HG03025 (cell line): ENCODE results near the gene MYH9.

Experiments used
- ATAC-seq: cut with Tn5 transposase; IDR thresholded peaks from one replicate; pipeline ENCODE4 v1.9.1; 2021; ENCODE audit warnings: mild to moderate bottlenecking, moderate library complexity; ENCODE audit not compliant: unreplicated experiment, low FRiP score

MYH9 gene

DNA sequence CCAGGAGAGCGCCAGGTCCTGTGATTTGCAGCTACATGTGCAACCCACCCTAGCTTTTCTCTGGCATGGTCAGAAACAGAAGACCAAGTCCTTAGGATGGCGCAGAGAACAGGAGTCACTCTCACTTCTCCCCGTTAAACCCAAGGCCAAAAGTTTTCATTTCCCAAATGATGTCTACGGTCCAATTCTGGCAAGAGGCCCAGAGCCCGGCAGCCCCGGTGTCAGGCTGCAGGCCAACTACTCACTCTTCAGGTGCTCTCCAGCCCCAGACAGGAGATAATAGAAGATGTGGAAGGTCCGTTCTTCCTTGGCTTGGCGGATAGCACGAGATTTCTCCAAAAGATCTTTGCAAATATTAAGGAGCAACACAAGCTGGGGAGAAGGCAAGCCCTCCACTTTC, 67.2 kb downstream of the MYH9 start:
- no peak for ATAC-seq

DNA sequence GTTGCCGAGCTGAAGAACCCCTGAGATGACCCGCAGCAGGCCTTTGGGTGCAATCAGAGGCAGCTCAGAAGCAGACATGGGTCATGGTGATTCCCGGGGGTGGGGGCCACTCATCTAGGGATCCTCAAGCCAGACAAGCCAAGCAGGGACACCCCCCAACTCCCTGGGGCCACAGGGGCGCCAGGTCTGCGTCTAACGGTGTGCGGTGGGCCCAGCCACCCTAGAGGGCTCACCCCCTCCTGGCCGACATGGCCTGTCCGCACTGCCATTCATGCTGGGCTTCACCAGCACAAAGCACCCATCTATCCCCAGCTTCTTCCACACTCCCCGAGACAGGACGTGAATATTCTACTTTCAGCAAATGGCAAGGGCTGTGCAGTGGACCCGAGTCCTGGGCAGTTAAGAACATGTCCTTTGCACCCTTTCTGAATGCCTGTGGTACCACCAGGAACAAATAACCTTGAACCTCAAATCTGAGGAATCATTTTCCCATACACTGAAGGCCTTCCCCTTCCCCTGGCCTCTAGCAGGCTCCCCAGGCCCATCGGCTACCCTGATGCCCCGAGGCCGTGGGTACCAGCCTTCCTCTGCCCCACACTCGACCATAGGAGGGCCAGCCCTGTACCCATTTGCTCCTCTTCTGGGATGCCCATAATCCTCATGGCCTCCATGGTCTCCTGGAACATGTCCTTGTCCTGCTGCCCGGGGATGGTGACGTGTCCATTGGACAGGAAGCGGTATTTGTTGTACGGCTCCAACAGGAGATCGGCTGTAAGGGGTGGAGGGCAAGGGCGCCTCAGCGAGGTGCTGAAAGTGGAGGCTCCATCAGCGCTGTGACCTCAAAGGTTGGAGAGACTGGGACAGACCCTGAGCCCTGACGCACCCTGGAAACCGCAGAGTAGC, 67.9 kb downstream of the MYH9 start:
- ATAC-seq = no peak

DNA sequence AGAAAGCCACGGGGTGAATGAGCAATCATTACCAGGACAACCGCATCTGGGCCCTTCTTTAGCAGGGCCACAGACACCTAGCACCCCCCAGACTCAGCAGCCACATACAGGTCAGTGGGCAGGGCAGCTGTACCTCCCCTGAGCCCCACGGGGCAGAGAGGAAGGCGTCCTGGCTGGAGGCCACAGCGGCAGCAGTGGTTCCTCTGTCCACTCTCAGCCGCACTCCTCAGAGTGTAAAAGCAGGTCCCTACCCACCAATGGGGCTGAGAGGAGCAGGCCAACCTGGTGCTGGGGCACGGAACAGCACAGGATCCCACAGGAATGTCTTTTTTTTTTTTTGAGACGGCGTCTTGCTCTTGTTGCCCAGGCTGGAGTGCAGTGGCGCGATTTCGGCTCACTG, 69.3 kb downstream of the MYH9 start:
- ATAC-seq = no peak

DNA sequence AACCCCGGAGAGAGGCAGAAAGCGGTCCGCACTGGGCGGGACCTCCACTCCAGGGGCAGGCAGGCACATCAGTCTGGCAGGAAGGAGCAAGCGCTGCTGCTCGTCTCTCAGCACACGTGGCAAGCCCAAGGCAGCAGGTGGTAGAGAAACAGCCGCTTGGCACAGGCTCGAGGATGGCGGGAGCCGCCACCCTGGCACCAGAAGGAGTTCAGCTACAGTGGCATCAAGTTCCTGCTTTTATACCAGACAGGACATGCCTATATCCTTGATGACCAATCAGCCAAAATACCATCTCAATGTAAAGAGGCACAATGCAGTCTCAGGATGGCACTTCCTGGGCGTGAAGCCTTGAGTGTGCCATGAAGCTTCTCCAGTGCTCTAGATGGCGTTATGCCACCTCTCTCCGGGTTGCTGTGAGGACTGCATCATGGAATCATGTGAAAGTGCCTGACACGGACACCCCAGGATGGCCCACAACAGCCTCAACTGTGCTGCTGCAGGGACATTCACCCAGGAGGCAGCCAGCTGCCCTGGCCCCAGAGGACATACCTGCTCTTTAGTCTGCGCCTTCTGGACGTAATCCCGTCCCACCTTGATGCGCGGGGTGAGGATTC, 70.0 kb downstream of the MYH9 start:
- no peak for ATAC-seq

DNA sequence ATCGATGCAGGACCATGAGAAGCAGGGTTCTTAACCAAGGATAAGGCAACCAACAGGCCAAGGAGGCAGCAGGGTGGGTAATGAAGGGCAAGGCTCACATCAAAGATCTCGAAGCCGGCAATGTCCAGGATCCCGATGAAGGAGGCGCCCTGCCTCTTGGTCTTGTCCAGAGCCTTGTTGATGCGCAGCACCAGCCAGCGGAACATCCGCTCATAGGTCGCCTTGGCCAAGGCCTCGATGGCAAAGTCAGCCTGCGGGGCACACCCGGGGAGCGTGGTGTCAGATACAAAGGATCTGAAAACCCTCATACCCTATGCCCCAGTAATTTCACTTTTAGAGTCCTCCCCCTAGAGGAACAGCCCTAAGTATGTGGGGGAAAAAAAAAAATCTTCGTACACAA, 71.3 kb downstream of the MYH9 start:
- ATAC-seq = no peak

DNA sequence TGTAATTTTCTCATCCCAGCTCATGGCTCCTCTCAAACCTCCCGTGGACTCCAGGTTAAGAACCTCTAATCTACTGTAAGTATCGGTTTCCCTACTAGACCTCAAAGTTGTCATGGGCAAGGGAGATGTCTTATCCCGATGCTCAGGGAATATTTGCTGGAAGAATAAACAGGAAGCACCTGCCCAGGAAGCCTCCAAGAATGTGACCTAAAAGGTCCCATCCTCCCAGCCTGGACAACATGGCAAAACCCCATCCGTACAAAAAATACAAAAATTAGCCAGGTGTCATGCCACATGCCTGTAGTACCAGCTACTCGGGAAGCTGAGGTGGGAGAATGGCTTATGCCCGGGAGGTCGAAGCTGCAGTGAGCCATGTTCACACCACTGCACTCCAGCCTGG, 72.4 kb downstream of the MYH9 start:
- no peak for ATAC-seq

DNA sequence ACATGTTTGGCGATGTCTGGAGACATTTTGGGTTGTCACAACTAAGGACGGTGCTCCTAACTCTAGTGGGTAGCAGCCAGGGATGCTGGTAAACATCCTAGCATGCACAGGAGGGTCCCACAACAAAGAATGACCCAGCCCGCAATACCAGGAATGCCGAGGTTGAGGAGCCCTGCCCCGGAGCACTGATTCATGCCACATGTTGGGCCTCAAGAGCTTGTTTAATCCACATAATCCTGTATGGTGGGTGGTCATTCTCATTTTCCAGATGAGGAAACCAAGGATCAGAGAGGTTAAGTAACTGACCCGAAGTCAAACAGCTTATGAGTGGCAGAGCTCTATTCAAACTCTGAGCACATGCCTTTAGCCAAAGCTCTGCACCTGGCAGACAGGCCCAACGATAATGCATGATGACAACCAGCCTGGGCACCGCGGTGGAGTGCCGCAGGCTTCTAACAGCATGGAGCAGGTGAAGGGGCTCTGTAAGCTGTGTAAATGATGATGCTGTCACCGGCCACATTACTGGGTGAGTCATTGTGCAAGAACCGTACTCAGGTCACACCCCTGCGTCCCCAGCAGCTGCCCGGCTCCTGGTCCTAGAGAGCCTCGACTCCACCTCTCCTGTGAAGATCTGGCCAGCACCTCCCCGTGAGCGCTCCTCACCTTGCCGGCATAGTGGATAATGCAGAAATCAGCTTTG, 76.2 kb downstream of the MYH9 start:
- ATAC-seq = no peak

DNA sequence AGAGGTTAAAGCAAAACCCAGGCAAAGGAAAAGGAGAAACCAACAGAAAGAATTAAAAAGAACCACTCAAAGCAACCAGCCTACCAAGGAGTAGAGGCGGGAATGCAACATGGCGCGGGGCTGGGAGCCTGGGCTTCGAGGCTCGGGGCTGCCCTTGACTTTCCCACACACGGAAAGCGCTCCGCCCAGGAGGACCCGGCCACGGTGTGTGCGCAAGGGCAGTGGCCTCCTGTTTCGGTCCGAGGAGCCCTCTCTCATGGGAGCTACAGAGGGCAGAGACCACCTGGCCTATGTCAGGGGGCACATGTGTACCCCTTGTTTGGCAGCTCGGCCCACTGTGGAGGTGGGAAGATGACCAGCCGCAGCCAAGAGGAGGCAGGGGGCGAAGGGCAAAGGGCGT, 78.9 kb downstream of the MYH9 start:
- ATAC-seq = no peak

DNA sequence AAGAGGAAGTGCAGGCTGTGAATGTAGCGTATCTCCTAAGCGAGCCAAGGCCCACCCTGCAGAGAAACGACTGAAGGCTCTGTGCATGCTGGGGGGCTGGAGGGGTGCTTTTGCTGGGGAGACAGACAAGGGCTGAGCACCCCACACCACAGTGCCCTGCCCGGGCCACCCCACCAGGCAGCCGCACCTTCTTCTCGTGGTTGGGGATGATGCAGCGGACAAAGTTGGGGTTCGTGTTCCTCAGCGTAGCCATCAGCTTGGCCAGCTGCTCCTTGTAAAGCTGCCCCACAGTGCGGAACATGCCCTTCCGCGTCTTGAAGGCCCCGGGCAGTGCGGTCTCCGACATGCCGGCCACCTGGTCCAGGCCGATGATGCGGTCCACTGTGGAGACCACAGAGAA, 81.5 kb downstream of the MYH9 start:
- no peak for ATAC-seq

DNA sequence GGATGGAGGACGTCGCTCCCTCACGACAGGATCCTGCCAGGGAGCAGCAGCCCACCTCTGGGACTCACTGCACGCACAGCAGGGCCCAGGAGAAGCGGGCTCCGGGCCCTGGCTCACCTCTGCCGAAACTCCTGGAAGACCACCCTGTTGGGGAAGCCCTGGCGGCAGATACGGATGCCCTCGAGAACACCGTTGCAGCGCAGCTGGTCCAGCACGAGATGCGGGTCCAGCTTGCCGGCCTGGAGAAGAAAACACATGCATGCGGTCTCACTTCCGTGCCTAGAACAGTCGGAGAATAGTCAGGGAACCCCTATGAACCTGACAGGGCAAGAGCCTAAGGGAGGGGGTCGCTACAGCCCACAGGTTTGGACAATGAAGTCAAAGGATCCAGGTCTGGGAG, 82.0 kb downstream of the MYH9 start:
- no peak for ATAC-seq

DNA sequence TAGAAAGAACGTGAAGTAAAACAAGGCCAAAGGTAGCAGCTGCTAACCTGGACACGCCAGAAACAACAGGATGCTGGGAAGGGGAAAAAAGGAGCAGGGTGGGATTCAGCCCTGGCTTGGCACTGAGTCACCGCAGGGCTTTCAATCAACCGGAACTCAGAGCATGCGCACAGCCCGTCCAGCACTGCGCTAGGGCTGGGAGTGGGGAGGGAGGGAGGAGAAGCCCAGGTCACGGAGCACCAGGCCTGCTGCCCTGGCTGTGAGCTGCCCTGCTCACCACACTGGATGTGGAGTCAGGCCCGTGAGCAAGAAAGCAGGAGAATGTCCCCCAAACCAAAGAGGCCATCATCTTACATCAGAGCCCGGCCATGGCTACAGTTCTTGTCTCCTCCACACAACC, 83.3 kb downstream of the MYH9 start:
- no peak for ATAC-seq

DNA sequence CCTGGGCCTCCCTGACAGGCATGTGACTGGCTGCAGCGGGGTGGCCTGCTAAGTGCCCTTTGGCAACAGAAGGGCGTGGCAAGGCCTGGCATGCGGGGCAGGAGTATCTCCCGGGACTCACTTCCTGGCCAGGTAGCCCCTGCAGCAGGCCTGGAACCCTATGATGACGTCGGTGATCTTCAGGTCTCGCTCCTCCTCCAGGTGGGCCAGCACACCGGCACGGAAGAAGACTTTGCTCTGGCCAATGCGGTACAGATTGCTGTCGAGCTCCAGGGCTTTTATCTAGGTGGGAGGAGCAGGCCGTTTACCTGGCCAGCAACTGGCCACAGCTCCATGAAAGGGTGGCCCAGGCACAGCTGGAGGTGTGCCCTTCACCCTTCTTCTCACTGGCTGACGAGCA, 83.9 kb downstream of the MYH9 start:
- no peak for ATAC-seq

DNA sequence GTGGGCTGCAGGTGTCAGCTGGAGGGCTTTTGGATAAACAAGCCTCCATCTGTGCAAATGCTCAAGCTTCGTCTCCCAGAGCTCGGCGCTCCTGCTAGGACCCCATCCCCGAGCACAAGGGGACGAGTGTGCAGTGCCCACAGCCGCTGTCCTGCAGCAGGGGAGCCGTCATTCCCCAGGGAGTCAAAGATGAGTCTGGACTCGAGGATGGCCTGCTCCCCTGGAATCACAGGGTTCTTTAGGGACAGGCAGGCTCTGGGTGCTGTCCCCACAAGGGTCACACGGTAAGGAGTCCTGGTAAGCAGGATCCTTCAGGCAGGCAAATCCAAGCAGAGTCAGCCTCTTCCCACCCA, 84.7 kb downstream of the MYH9 start:
- no peak for ATAC-seq

DNA sequence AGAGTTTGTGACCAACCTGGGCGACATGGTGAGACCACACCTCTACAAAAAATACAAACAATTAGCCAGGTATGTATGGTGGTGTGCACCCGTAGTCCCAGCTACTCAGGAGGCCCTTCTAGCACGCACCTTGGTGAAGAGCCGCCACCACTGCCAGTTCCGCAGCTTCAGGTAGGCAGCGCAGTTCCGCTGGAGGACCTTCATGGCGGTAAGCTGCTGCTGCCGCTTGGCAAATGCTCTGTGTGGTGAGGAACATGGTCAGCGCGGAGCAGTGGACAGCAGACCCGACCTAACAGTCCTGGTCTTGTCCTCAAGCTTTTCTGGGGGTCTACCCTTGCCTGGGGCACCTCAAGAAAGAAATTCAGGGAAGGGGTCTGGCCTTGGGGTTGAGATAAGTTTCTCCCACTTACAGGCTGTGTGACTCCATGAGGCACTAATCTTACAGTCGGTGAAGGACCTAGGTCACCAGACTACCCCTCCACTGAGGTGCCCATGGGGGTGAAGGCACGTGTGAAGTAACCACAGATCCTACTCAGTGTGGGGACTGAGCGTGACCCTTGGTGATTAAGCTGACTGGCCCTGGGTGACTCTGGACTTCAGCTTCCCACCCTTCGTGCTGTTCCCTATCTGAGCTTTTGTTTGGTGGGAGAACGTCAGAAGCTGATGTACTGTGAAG, 85.2 kb downstream of the MYH9 start:
- ATAC-seq = no peak

DNA sequence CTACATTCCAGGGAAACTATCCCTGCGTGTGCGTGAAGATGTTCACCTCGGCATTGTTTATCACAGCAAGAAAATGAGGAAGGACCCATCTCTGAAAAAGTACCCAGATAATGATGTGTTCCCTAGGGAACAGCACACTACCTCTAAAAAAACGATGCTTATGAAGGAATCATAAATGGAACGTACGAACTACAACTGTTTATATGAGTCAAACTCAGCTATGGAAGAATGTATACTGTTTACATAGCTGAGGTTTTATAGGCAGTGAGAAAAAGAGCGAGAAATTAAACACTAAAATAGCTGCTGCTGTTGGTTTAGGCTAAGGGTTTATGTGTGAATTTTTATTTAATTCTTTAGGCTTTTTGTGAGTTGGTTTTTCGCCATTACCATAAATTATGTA, 85.9 kb downstream of the MYH9 start:
- no peak for ATAC-seq

DNA sequence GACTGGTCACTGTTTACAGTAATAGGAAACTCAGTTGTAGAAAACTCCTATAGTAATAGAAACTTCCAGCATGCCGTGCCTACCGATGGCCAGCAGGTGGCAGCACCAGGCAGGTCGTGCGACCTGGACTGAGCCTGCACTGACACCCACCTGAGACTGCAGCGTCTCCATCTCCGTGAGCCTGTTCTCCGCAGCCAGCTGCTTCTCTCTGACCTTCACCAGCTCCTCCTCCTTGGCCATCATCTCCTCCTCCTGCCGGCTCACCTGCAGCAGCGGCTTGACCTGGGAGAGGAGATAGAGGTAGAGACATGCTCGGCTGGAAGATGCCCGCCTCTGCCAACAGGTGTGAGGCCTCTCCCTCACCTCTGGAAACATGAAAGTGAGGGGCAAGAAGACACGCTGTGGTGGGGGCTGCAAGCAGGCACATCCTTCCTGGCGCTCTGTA, 86.4 kb downstream of the MYH9 start:
- ATAC-seq = no peak

DNA sequence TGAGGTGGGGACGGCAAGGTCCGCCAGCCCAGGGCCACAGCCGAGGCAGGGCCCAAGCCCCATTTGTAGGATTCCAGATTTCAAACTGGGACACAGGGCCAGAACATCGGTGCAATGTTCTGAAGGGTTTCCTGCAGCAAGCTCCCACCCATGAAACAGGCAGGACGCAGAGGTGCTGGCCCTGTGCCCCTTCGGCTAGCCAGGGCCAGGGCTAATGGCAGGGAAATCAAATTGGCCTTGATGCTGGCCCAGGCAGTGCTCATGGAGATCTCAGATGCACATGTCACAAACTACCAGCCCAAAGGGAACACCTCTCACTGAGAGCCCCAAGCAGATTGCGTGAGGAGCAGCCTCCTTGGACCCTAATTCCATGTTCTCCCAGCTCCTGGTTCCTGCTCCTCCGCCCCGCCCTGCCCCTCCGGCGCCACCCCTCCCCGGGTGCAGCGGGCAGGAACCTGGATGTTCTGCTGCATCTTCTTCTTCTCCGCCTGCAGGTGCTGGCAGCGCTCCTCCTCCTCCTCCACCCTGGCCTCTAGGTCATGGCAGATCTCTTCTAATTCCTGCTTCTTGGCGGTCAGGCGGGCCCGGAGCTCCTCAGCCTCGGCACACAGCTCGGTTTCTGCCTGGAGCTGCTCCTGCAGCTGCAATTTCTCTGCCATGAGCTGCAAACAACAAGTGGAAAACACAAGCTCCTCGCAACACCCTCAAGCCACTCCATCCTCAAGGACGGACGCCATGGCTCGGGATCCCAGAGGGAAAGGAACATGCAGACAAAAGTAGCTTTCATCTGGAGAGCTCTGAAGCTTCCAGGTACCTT, 87.2 kb downstream of the MYH9 start:
- ATAC-seq = no peak

DNA sequence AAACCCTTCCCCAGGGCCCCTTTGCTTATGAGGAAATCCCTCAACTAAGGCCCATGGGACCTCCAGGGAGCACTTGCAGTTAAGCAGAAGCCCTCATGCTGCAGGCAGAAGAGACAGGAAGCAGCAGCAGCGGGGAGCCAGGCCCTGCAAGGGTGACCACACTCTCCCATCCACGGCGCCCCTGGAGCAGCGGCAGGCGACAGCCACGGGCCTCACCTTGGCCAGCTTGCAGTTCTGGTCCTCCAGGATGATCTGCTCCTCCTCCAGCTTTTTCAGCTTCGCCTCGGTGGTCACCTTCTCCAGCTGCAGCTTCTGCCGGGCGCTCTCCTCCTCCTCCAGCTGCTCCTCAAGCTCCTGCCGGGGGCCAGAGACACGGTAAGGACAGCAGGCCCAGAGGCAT, 87.9 kb downstream of the MYH9 start:
- no peak for ATAC-seq

DNA sequence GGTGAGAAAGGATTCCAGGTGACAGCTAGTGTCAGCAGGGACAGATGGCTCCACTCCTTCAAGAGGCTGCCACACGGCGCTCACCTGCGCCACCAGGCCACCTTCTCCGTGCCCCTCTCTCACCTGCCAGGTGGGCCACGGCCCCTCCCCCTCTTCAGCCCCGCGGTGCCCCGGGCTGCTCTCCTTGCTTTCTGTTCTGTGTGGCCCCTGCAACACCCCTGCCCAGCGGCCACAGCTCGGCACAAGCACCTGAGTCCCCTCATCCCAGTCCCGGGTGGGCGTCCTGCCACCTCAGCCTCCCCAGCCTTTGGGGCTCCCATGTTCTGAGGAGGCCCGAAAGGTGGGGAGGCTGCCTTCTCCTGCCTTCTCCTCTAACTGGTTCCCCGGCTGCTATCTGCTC, 88.5 kb downstream of the MYH9 start:
- ATAC-seq = no peak

DNA sequence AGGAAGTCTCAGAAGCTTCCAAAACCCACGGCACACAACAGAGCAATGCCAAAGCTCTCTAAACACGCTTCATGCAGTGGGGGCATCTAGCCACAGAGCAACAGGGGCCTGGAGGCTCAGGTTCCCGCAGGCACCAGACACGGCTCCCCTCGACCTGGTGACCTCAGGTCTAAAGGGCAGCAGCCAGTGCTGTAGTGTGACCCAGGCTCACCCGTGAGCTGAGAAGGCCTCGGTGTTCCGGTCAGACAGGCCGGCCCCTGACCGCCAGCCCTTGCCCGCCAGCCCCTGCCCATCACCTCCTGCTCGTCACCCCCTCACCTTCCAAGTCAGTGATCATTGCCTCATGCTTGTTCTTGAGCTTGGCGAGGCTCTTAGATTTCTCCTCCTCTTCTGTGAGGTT, 89.2 kb downstream of the MYH9 start:
- ATAC-seq = no peak
